HG02981 (cell line): ENCODE measurements around the gene PLXNA1.

Source experiments
- ATAC-seq: cut with Tn5 transposase; IDR thresholded peaks from one replicate; pipeline ENCODE4 v1.9.1; 2021; ENCODE audit warnings: mild to moderate bottlenecking, moderate library complexity; ENCODE audit not compliant: unreplicated experiment

Gene PLXNA1

GRCh38 chr3:126982471-126983175, at the start of gene PLXNA1:
PLXNA1 (plus strand) TSS chr3:126983115; CDS start chr3:126988594, 5,479 bp downstream.
- ATAC-seq = peak; percentile 65

- ATAC-seq = no peak
Observed at GRCh38 chr3:126934031-126934531, 48.8 kb upstream of the PLXNA1 start.

- no peak for ATAC-seq
Observed at GRCh38 chr3:126934991-126935390, 47.9 kb upstream of the PLXNA1 start.

GRCh38 chr3:126935756-126936509, 47.0 kb upstream of the PLXNA1 start:
- no peak for ATAC-seq

- ATAC-seq = no peak
Observed at GRCh38 chr3:126936853-126937425, 46.0 kb upstream of the PLXNA1 start.

DNA sequence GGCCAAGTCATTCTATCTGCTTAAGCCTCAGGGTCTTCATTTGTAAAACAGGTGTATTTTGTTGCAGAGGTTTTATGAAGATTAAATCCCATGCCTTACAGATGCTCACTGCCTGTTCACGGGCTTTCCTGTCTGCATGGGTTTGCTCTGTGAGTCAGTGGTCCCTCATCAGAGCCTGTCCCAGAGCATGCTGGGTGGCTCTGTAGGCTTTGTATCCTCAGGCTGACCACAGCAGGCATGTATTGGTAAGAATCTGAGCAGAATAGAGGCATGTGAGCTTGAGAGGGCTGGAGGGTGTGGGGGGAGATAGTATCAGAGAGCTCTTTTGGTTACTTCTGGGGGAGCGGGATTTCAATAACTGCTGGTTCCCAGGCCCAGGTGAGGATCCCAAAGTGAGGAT, 45.4 kb upstream of the PLXNA1 start:
- ATAC-seq = no peak

GRCh38 chr3:126937973-126938372, 44.9 kb upstream of the PLXNA1 start:
- ATAC-seq = no peak

GRCh38 chr3:126938520-126939337, 44.2 kb upstream of the PLXNA1 start:
- no peak for ATAC-seq

DNA sequence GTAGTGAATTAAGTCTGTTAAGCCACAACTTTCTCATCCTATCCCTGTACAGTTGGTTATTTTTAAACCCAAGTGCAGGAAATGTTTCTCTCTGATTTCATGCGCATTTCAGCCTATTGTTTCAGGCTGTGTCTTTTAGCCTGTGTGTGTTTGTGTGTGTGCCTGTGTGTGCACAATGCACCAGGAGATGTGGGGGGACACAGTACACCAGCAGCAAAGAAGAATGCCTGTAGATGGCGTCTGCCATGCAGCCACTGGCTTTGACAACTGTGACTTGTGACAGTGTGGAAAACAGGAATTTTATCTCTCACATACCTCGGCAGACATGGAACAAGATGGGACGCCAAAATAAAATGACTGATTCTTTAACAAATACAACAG, 43.6 kb upstream of the PLXNA1 start:
- no peak for ATAC-seq

GRCh38 chr3:126939733-126940132, 43.2 kb upstream of the PLXNA1 start:
- ATAC-seq = no peak

GRCh38 chr3:126941721-126942270, 41.1 kb upstream of the PLXNA1 start:
- no peak for ATAC-seq

GRCh38 chr3:126944089-126944965, 38.6 kb upstream of the PLXNA1 start:
- no peak for ATAC-seq

GRCh38 chr3:126945171-126945721, 37.7 kb upstream of the PLXNA1 start:
- ATAC-seq = no peak

- ATAC-seq = no peak
Observed at GRCh38 chr3:126945891-126946290, 37.0 kb upstream of the PLXNA1 start.

DNA sequence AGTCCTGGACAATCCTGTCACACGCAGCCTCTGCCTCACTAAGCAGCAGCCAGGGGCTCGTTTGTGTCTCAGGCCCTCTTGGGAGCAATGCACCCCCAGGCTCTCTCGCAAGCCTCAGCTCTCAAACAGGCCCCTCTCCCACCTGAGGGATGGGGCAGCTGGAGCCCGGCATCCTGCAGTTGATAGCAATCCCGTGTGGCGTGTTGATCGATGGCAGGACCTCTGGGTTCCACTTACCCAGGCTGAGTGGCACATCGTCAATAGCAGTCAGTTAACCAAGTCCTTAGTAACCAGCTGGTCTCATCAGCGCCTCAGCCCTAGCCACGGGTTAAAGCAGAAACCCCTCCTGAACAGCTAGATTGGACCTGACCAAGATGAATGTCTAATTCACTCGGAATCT, 36.5 kb upstream of the PLXNA1 start:
- no peak for ATAC-seq

- no peak for ATAC-seq
Observed at GRCh38 chr3:126947429-126947828, 35.5 kb upstream of the PLXNA1 start.

GRCh38 chr3:126948980-126949535, 33.9 kb upstream of the PLXNA1 start:
- no peak for ATAC-seq

DNA sequence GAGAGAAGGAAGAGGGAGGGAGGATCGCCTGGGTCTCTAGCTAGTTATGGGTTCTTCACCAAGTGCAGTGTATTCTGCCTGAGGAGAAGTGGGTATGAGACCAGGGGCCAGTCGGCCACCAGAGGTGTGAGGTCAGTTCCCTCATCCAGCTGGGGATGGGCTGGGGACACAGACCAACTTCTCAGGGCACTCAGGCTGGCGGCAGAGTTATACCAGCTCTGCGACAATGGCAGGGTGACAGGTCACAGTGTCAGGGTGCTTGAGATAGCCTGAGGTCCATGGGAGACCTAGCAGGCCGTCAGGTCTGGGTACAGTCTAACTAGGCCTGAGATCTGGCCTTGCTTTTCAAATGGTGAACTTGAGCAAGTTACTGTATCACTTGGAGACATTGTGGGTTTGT, 31.4 kb upstream of the PLXNA1 start:
- no peak for ATAC-seq
